ENCODE measurements around the gene AQP12B. TPM values are rescaled to one million over a fixed set of nuclear protein-coding genes. Genes with fewer than 3 reads are reported as not detected.
A peak's percentile ranks its signal among the peaks of the same experiment; 100 is the strongest.

AQP12B gene
- total RNA-seq, 1 donor from 2014 or later: not detected

DNA sequence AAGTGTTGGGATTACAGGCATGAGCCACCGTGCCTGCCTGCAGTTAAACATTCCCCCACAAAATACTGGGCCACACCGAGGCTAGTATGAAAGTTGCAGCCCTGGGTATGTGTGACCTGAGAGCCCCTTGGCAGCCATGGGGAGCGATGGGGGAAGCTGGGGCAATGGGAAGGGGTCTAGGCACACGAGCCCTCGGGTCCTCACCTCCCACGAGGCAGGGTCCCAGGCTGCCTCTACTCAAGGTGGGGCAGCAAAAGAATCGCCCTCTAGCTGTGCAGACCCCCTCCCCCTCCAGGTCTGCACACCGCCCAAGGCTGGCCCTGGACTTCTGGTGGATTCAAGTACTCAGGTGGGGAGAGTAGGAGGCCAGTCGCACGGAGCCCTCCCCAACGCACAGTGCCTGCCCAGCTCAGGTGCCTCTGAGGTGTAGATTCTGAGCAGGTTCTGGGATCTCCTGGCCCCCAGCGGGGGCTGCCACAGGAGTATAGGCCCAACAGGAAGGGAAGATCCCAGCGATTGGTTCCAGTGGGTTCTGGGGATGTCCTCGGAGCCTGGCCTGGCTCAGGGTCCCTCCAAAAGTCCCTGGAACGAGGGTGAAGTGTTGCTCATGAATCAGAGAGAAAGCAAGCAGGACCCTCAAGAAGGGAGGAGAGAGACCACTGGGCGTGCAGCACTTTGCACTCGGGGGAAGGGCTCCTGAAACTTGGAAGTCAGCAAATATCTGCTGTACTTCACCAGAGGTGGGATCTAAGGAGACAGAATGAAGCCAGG is 54.8 kb downstream of the AQP12B start:
- ATAC-seq (ENCODE audit: low read depth) (no peak), DNase-seq (peak; percentile 7)
- POLR2A ChIA-PET: no interaction called here
- Mint-ChIP-seq H3K27ac (no peak overlapping the region), H3K36me3 (ENCODE audit: low read depth) (no peaks in the 10 kb centered on the region), H3K9me3 (peaks cover under 1% of the 10 kb centered on the region), H3K4me1 (peaks cover 7% of the 10 kb centered on the region), H3K4me3 (no peak overlapping the region), H3K27me3 (no peaks in the 10 kb centered on the region)
- CTCF ChIA-PET: no interaction called here
- TF ChIP-seq, protein P1, sequence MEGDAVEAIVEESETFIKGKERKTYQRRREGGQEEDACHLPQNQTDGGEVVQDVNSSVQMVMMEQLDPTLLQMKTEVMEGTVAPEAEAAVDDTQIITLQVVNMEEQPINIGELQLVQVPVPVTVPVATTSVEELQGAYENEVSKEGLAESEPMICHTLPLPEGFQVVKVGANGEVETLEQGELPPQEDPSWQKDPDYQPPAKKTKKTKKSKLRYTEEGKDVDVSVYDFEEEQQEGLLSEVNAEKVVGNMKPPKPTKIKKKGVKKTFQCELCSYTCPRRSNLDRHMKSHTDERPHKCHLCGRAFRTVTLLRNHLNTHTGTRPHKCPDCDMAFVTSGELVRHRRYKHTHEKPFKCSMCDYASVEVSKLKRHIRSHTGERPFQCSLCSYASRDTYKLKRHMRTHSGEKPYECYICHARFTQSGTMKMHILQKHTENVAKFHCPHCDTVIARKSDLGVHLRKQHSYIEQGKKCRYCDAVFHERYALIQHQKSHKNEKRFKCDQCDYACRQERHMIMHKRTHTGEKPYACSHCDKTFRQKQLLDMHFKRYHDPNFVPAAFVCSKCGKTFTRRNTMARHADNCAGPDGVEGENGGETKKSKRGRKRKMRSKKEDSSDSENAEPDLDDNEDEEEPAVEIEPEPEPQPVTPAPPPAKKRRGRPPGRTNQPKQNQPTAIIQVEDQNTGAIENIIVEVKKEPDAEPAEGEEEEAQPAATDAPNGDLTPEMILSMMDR (IDR thresholded peaks at IDR 0.05): no peak
- intact Hi-C loops (cut with micrococcal nuclease): no loop called here

GRCh38 chr2:240626531-240627300 is 56.0 kb downstream of the AQP12B start:
- TF ChIP-seq, protein P1 (IDR thresholded peaks at IDR 0.05): no peak
- no peak overlapping the region for H3K27ac Mint-ChIP-seq
- H3K27me3 Mint-ChIP-seq: peaks cover 6% of the 10 kb centered on the region
- H3K4me1 Mint-ChIP-seq: peaks cover 15% of the 10 kb centered on the region
- DNase-seq: peak; percentile 12
- no peak for ATAC-seq (ENCODE audit: low read depth)
- no peaks in the 10 kb centered on the region for H3K9me3 Mint-ChIP-seq
- no peaks in the 10 kb centered on the region for H3K36me3 Mint-ChIP-seq (ENCODE audit: low read depth)
- ChIA-PET CTCF (interaction anchor here (1.5 kb wide), 1 partner anchor 113 kb away, joined by 3 read pairs; no protein-coding TSS in a partner anchor), POLR2A (no interaction called here)
- no peak overlapping the region for H3K4me3 Mint-ChIP-seq
- intact Hi-C loops (cut with micrococcal nuclease): no loop called here

Other genes with a start within 250 kb of the AQP12B start
- 1.1 and 1.9 TPM in 2 replicates for gene GPC1, start 247.2 kb downstream of the AQP12B start, total RNA-seq
- gene ANKMY1, start 124.9 kb downstream of the AQP12B start, total RNA-seq: 33.4 and 40.4 TPM in 2 replicates
- 11.5 and 11.8 TPM in 2 replicates for gene DUSP28, start 122.5 kb downstream of the AQP12B start, total RNA-seq
- gene RNPEPL1, start 114.4 kb downstream of the AQP12B start, total RNA-seq: 70.0 and 71.0 TPM in 2 replicates
- gene CAPN10, start 96.2 kb downstream of the AQP12B start, total RNA-seq: 55.2 and 61.8 TPM in 2 replicates
- gene GPR35, start 57.4 kb downstream of the AQP12B start, total RNA-seq: 1.6 TPM in 2 replicates
- not detected in 2 replicates for gene AQP12A, start 9.0 kb upstream of the AQP12B start, total RNA-seq
- gene KIF1A, start 137.3 kb upstream of the AQP12B start, total RNA-seq: not detected in 2 replicates
- gene AGXT, start 185.9 kb upstream of the AQP12B start, total RNA-seq: not detected in 2 replicates
- not detected in 2 replicates for gene MAB21L4, start 213.3 kb upstream of the AQP12B start, total RNA-seq
- gene CROCC2, start 223.5 kb upstream of the AQP12B start, total RNA-seq: not detected in 2 replicates